ENCODE data around the gene SOX18.

DNA sequence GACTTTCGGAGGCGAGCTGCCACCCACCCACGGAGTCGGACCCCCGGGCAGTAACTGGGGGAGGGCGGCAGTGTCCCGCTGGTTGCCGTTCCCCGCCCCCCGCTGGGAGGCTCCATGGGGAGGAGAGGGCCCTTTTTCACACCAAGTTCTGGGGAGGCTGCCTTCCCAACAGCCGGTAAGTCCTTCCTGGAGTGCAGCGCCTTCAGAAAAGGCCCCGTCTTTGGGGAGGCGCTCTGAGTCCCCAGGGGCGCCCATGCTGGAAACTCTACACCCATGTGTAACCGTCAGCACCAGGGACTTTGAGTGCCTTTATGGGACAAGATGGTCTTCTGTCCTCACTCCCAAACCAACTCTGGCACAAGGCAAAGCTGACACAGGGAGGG is 430 bp upstream of the SOX18 start:
- TF ChIP-seq CTCF (IDR thresholded peaks at IDR 0.05) (no peak), POLR2A (IDR thresholded peaks at IDR 0.05) (no peak)

Data from sigmoid colon (tissue), 3 donors.